ENCODE measurements around the gene PLCXD3. TPM values are rescaled to one million over a fixed set of nuclear protein-coding genes. Genes with fewer than 3 reads are reported as not detected.

The PLCXD3 gene
- total RNA-seq, 4 donors from 2014 or later, result 0.62 to 5.1 (median 2.3) TPM

GRCh38 chr5:41410307-41410706 is 100.1 kb downstream of the PLCXD3 start:
- H3K27me3 ChIP-seq, result no peaks in the 10 kb centered on the region
- no peak for ATAC-seq
- H3K9me3 ChIP-seq, result no peaks in the 10 kb centered on the region
- no peaks in the 10 kb centered on the region for H3K36me3 ChIP-seq
- TF ChIP-seq CTCF (IDR thresholded peaks at IDR 0.05) (no peak), POLR2AphosphoS5 (IDR thresholded peaks at IDR 0.05) (no peak), POLR2A (IDR thresholded peaks at IDR 0.05) (no peak), EP300 (IDR thresholded peaks at IDR 0.05) (no peak)
- H3K4me1 ChIP-seq, result no peaks in the 10 kb centered on the region
- no peak overlapping the region for H3K27ac ChIP-seq
- H3K4me3 ChIP-seq, result no peak overlapping the region
- WGBS, 2 donors (ENCODE audit: low coverage in 1 of 2), result 75% methylated on average over 8 of the region's 9 CpGs; no CpG with 5 or more reads in 1 of the 2 donors

DNA sequence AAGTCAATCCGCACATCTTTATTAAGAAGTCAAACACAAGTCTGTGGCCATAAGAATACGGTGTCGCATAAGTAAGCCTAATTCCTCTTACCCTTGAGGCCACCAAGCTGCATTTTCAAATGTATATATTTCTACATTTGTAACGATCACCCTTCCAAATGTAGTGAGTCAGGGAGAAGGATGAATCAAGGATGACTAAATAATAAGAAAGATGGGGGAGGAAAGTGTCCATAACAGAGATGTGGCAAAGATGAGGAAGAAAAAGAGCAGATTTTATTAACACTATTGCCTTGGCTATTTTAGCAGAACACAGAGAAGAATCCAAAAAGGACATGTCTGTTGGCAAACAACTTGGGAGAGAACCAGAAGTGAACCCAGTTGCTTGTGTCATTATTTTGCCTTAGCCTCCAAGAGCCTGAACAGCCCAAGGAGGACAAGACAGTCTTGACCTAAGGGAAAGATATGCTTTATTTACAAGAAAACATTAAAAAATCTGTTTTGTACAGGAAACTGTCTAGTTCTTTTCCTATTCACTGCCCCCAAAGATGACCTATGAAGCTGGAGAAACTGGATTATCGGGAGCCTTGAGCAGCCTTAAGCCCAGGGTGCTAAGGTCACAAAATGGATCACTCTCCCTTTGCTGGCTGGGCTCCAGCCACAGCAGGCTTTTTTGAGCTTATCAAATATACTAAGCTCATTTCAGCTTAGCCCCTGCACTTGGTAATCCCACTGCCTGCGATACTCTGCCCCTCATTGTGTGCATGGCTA is 101.5 kb downstream of the PLCXD3 start:
- Histone ChIP-seq H3K27ac (no peak overlapping the region), H3K4me1 (no peaks in the 10 kb centered on the region), H3K9me3 (no peaks in the 10 kb centered on the region), H3K36me3 (no peaks in the 10 kb centered on the region), H3K27me3 (no peaks in the 10 kb centered on the region), H3K4me3 (no peak overlapping the region)
- TF ChIP-seq POLR2AphosphoS5 (IDR thresholded peaks at IDR 0.05) (no peak), EP300 (IDR thresholded peaks at IDR 0.05) (no peak), POLR2A (IDR thresholded peaks at IDR 0.05) (no peak), CTCF (IDR thresholded peaks at IDR 0.05) (no peak)
- no peak for ATAC-seq
- 60 to 71% methylated on average over 6 of the region's 6 CpGs for WGBS, 2 donors (ENCODE audit: low coverage in 1 of 2)

GRCh38 chr5:41406936-41407335 is 103.5 kb downstream of the PLCXD3 start:
- 75 to 85% methylated on average over 1 of the region's 1 CpG for WGBS, 2 donors (ENCODE audit: low coverage in 1 of 2)
- TF ChIP-seq CTCF (IDR thresholded peaks at IDR 0.05), result no peak
- TF ChIP-seq POLR2AphosphoS5 (IDR thresholded peaks at IDR 0.05), result no peak
- no peak for TF ChIP-seq EP300 (IDR thresholded peaks at IDR 0.05)
- no peak for TF ChIP-seq POLR2A (IDR thresholded peaks at IDR 0.05)
- no peak for ATAC-seq
- H3K27me3 ChIP-seq, result no peaks in the 10 kb centered on the region
- no peak overlapping the region for H3K27ac ChIP-seq
- H3K4me3 ChIP-seq, result no peak overlapping the region
- H3K4me1 ChIP-seq, result no peaks in the 10 kb centered on the region
- H3K9me3 ChIP-seq, result no peaks in the 10 kb centered on the region
- no peaks in the 10 kb centered on the region for H3K36me3 ChIP-seq

DNA sequence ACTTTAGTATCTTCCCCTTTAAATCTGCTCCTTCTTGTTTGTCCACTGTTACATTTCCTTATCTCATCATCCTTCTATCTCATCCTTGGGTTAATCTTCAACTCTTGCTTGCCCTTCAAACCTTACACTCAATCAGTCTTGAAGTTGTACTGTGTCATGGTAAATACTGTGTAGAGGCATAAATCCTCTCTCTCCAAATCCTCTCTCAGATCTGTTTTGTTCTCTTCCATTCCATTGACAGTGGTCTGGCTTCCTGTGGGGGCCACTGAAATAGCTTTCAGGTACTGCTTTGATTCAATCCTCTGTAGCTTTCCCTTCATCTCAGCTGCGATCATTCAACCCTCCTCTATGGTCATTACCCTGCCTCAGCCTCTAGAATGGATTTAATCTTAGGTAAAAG is 104.0 kb downstream of the PLCXD3 start:
- H3K27ac ChIP-seq, result no peak overlapping the region
- H3K4me3 ChIP-seq, result no peak overlapping the region
- no peaks in the 10 kb centered on the region for H3K9me3 ChIP-seq
- 91 to 100% methylated on average over 1 of the region's 1 CpG for WGBS, 2 donors (ENCODE audit: low coverage in 1 of 2)
- H3K4me1 ChIP-seq, result no peaks in the 10 kb centered on the region
- H3K36me3 ChIP-seq, result no peaks in the 10 kb centered on the region
- no peak for ATAC-seq
- no peak for TF ChIP-seq CTCF (IDR thresholded peaks at IDR 0.05)
- TF ChIP-seq POLR2A (IDR thresholded peaks at IDR 0.05), result no peak
- no peak for TF ChIP-seq EP300 (IDR thresholded peaks at IDR 0.05)
- no peaks in the 10 kb centered on the region for H3K27me3 ChIP-seq

- no peak for ATAC-seq
- no peaks in the 10 kb centered on the region for H3K27me3 ChIP-seq
- no peak for TF ChIP-seq POLR2AphosphoS5 (IDR thresholded peaks at IDR 0.05)
- TF ChIP-seq EP300 (IDR thresholded peaks at IDR 0.05), result no peak
- no peak for TF ChIP-seq POLR2A (IDR thresholded peaks at IDR 0.05)
- no peak overlapping the region for H3K4me3 ChIP-seq
- no peak overlapping the region for H3K27ac ChIP-seq
- H3K9me3 ChIP-seq, result peaks cover 0 to 4% (median 0%) of the 10 kb centered on the region in 3 donors
- H3K36me3 ChIP-seq, result no peaks in the 10 kb centered on the region
- H3K4me1 ChIP-seq, result no peaks in the 10 kb centered on the region
Measured at GRCh38 chr5:41404757-41405156, 105.6 kb downstream of the PLCXD3 start.

Data from gastroesophageal sphincter (tissue), 4 donors.